GM12864 (cell line): ENCODE results near the gene OCLN.
"Not testable (repeated sequence)": the region's sequence is repeated elsewhere in the genome, so short reads cannot be mapped to it uniquely, and the experiment has no call there.

ENCODE experiments used
- DNase-seq: peaks from one replicate; pipeline ENCODE4 v3.0.0-alpha.2; 2011; ENCODE audit warnings: low read depth
- H3K4me3 ChIP-seq: 2 replicates; pipeline ENCODE4 v1.5.1; 2011; ENCODE audit warnings: mild to moderate bottlenecking, low read depth, low read length, control low read depth
- CTCF ChIP-seq: IDR thresholded peaks from 2 replicates; pipeline ENCODE4 v1.5.1; 2011; ENCODE audit warnings: low read depth, mild to moderate bottlenecking, moderate library complexity, low read length, control low read depth, inconsistent platforms; ENCODE audit errors: missing control alignments

OCLN gene, protein sequence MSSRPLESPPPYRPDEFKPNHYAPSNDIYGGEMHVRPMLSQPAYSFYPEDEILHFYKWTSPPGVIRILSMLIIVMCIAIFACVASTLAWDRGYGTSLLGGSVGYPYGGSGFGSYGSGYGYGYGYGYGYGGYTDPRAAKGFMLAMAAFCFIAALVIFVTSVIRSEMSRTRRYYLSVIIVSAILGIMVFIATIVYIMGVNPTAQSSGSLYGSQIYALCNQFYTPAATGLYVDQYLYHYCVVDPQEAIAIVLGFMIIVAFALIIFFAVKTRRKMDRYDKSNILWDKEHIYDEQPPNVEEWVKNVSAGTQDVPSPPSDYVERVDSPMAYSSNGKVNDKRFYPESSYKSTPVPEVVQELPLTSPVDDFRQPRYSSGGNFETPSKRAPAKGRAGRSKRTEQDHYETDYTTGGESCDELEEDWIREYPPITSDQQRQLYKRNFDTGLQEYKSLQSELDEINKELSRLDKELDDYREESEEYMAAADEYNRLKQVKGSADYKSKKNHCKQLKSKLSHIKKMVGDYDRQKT

GRCh38 chr5:69492391-69492922, at the start of gene OCLN:
Gene OCLN (plus strand): TSS chr5:69492790. CDS start chr5:69504245, 11,455 bp downstream.
- no peak for DNase-seq
- H3K4me3 ChIP-seq, result peak within 1 kb of the TSS; percentile 66
- no peak for TF ChIP-seq CTCF

- DNase-seq, result no peak
- no peak for TF ChIP-seq CTCF
Observed at GRCh38 chr5:69444127-69444754, 48.3 kb upstream of the OCLN start.

GRCh38 chr5:69449511-69449910, 43.1 kb upstream of the OCLN start:
- TF ChIP-seq CTCF, result no peak
- H3K4me3 ChIP-seq, result no peak overlapping the region
- DNase-seq, result no peak

More at GRCh38 chr5:69444127-69444754, 48.3 kb upstream of the OCLN start:
- no peak overlapping the region for H3K4me3 ChIP-seq

GRCh38 chr5:69450116-69450515, 42.5 kb upstream of the OCLN start:
- TF ChIP-seq CTCF, result no peak
- no peak overlapping the region for H3K4me3 ChIP-seq
- no peak for DNase-seq

- DNase-seq, H3K4me3 ChIP-seq: not testable (repeated sequence)
Observed at GRCh38 chr5:69450527-69450926, 42.1 kb upstream of the OCLN start.

GRCh38 chr5:69451941-69452647, 40.5 kb upstream of the OCLN start:
- H3K4me3 ChIP-seq, result no peak overlapping the region
- DNase-seq, result no peak
- TF ChIP-seq CTCF, result no peak

GRCh38 chr5:69453487-69453886, 39.1 kb upstream of the OCLN start:
- not testable (repeated sequence) for DNase-seq, H3K4me3 ChIP-seq
